ENCODE data around the gene FOXK2.

FOXK2 gene

GRCh38 chr17:82605939-82606600, 86.5 kb downstream of the FOXK2 start:
- no peak for DNase-seq

- DNase-seq: peak in 1 of 51 donors; percentile 6
These were observed 89.3 kb downstream of the FOXK2 start for GRCh38 chr17:82608816-82609215.

GRCh38 chr17:82609655-82610054, 90.1 kb downstream of the FOXK2 start:
- no peak for DNase-seq

GRCh38 chr17:82611140-82612058, 91.9 kb downstream of the FOXK2 start:
- no peak for DNase-seq

GRCh38 chr17:82613283-82614094, 94.0 kb downstream of the FOXK2 start:
- no peak for DNase-seq

GRCh38 chr17:82614095-82614631, 94.6 kb downstream of the FOXK2 start:
- no peak for DNase-seq

GRCh38 chr17:82615084-82616020, 95.8 kb downstream of the FOXK2 start:
- DNase-seq: no peak

- DNase-seq: no peak
These were observed 96.6 kb downstream of the FOXK2 start for GRCh38 chr17:82616021-82616711.

- no peak for DNase-seq
These were observed 99.7 kb downstream of the FOXK2 start for GRCh38 chr17:82619211-82619610.

GRCh38 chr17:82619641-82620040, 100.1 kb downstream of the FOXK2 start:
- no peak for DNase-seq

GRCh38 chr17:82623707-82624106, 104.2 kb downstream of the FOXK2 start:
- DNase-seq: no peak

- DNase-seq: no peak
These were observed 107.9 kb downstream of the FOXK2 start for GRCh38 chr17:82627405-82627804.

GRCh38 chr17:82629748-82630147, 110.2 kb downstream of the FOXK2 start:
- no peak for DNase-seq

- no peak for DNase-seq
These were observed 110.7 kb downstream of the FOXK2 start for GRCh38 chr17:82630212-82630611.

- no peak for DNase-seq
These were observed 112.0 kb downstream of the FOXK2 start for GRCh38 chr17:82631544-82631943.

GRCh38 chr17:82632451-82632850, 112.9 kb downstream of the FOXK2 start:
- DNase-seq: no peak

GRCh38 chr17:82633343-82633742, 113.8 kb downstream of the FOXK2 start:
- DNase-seq: no peak

GRCh38 chr17:82636626-82637598, 117.4 kb downstream of the FOXK2 start:
- DNase-seq: no peak
